HUDEP-2 (cell line): Measurements from ENCODE around the gene ADAMTS7.
"Not testable (repeated sequence)": the region's sequence is repeated elsewhere in the genome, so short reads cannot be mapped to it uniquely, and the experiment has no call there.

Experiments used
- DNase-seq, 76 experiments: peaks; one replicate each; lab custom pipeline; 2025; ENCODE audit not compliant: unreplicated experiment in 76 of 76; lab: John Stamatoyannopoulos, UW

ADAMTS7 gene

DNA sequence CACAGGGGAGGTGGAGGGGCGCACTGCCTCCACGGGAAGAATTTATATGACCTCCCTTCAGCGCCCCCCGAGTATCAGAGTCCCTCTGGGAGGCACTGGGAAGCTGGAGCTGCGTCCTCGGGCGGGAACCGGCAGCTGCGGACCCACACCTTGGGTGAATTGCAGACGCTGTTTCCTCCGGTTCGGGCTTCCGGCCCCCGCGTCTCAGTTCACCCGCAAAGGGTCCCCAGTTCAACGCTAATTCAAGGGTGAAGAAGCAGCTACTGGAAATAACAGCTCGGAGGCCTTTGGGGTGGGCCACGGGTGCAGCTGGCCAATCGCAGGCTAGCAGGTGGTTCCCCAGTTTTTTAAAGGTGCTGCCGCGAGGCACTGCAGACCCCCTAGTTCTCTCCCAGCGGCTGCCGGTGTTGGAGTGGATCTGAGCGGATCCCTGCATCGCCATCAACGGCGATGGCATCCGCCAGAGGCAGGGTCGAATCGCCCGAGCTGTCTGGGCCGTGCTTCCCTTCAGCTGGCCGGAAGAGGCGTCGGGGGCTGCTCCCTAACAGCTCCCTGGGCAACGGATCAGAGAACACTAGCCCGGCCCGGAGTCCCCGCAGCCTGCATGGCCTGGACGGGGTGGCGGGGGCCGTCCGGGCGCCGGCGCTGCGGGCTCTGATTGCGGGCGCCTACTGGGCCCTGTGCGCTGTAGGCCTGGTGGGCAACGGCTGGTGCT is 19.4 kb upstream of the ADAMTS7 start:
- DNase-seq = no peak

GRCh38 chr15:78828920-78829319 is 17.7 kb upstream of the ADAMTS7 start:
- no peak for DNase-seq

- no peak for DNase-seq
Measured at GRCh38 chr15:78822514-78822913, 11.2 kb upstream of the ADAMTS7 start.

- no peak for DNase-seq
Measured at GRCh38 chr15:78811825-78812183, 540 bp upstream of the ADAMTS7 start.

DNA sequence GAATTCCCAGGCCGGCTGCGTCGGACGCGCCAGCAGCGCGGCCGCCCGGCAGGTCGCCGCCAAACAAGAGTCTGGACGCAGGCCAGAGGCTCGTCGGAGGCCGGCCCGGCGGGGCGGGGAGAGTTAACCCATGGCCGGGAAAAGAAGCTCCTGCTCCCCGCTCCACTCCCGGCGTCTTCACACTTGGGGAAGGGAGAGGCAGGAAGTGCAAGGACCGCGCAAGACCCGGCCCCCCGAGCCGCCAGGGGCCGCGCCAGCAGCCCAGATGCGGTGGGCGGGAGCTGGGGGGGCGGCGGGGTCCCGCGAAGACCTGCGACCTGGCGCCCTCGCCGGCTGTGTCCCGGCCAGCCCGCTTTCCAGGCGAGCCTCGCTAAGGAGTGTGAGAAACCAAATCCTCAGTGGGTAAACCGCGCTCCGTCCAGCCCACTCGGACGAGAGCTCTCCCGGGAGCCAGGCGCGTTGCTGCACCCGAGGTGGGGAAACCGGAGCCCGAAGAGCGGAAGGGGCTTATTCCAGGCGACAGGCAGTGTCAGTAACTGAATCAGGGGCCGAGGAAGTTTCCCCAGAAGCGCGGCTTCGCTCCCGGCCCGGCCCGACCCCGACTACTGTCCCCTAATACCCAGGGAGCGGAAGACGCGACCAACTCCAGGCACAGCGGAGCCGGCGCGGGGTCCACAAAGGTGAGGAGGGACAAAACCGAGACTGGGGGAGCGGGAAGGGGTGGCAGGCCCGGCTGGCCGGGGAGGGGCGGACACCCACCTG is 721 bp downstream of the ADAMTS7 start:
- DNase-seq = peak in 10 of 76 experiments; percentile 1 to 22 (median 6)

- no peak for DNase-seq
Measured at GRCh38 chr15:78810003-78810361, 1.3 kb downstream of the ADAMTS7 start.

DNA sequence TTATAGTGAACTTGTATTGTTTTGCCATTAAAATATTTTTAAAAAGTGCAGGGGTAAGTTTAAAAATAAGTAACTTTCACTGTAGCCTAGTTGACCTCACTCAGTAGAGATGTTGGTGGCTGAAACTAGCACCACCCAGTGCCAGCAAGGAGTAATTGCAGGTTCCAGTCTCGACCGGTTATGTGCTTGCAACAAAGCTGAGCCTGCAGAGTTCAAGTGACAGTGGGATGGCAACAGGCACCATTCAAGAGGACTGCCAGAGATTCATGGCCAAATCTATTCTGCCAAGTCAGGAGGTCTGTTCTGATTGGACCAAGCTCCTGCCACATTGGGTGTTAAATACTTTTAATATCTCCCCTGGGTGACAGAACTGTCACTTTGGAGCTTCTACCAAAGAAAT is 2.7 kb downstream of the ADAMTS7 start:
- peak in 34 of 76 experiments; percentile 2 to 52 (median 9) for DNase-seq

GRCh38 chr15:78807359-78807758 is 3.9 kb downstream of the ADAMTS7 start:
- DNase-seq = no peak

GRCh38 chr15:78804391-78804792 is 6.9 kb downstream of the ADAMTS7 start:
- DNase-seq = no peak

DNA sequence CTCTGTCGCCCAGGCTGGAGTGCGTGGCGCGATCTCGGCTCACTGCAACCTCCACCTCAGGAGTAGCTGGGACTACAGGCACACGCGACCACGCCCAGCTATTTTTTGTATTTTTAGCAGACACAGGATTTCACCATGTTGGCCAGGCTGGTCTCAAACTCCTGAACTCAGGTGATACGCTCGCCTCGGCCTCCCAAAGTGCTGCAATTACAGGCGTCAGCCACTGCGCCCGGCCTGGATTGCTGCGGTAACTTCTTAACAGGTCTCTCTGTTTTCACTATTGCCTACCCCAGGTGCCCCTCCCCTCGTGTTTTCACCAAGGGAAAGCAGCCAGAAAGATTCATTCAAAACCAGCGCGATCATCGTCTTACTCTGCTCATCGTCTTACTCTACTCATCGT is 10.5 kb downstream of the ADAMTS7 start:
- no peak for DNase-seq

DNA sequence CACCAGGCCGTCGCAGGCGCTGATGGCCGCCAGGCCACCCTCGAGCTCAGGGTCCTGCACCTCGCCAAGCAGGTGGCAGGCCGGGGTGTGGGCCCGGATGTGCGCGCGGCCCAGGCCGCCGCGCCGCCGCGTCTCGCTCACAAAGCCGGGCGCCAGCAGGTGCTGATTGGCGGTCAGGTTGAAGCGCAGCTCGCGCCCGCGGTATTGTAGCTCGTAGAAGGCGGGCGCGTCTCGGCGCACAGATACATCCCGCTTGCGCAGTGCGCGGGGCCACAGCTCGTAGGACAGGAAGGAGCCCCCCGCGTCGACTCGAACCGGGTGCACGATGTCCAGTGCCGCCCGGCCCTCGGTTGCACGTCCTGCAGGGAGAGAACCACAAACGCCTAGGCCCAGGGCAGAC is 11.1 kb downstream of the ADAMTS7 start:
- no peak for DNase-seq

- not testable (repeated sequence) for DNase-seq
Measured at GRCh38 chr15:78799102-78799501, 12.2 kb downstream of the ADAMTS7 start.

DNA sequence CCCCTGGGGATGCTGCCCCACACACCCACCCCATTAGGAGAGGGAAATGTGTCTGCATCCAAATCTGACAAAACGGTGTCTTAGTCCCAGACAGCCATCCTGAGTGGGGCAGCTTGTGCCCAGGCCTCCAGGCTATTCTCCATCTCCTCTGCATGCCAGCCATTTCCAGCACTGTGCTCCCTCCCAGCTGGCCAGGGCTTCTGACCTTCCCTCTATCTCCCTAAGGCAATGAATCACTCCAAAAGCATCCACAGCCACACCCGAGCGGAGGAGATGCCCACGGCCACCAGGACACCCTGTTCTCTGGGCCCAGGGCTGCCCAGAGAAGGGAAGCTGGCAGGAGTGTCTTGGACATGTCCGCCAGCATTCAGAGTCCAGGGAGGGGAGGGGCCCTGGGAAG is 12.9 kb downstream of the ADAMTS7 start:
- DNase-seq = not testable (repeated sequence)

DNA sequence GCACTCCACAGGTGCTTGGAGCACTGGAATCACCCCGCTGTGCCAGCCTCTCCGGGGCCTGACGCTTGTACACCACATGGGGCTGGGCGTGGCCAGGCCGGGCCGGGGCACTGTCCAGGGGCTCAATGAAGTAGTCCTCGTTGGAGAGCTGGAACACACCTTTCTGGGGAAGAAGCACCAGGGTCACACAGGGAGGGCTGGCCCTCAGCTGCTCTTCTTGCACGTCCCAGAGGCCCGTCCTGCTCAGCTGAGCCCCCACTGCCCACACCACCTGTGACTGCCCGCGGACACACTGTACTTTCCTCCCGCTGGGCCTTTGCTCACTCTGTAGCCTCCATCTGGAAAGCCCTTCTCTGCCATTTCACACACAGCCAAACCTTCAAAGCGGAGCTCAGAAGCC is 13.3 kb downstream of the ADAMTS7 start:
- no peak for DNase-seq

- no peak for DNase-seq
Measured at GRCh38 chr15:78796510-78796909, 14.8 kb downstream of the ADAMTS7 start.

DNA sequence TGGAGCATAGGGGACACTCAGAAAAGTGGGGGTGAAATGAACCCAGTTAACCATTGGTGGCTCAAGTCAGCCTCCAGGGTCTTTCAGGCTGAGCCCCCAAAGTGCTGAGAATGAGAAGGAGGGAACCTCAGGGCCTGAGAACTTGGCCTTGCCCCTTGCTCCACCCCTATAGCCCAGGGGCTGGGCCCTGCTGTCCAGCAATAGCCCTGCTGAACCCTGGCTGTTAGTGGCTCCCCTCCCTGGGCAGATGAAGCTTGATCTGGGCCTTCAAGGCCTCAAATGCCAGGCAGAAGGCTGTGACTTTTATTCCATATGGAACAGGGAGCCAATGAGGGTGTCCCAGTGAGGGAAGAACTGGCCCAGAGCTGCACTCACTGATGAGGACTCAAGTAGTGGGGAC is 16.2 kb downstream of the ADAMTS7 start:
- DNase-seq = no peak

GRCh38 chr15:78794446-78794845 is 16.8 kb downstream of the ADAMTS7 start:
- not testable (repeated sequence) for DNase-seq

DNA sequence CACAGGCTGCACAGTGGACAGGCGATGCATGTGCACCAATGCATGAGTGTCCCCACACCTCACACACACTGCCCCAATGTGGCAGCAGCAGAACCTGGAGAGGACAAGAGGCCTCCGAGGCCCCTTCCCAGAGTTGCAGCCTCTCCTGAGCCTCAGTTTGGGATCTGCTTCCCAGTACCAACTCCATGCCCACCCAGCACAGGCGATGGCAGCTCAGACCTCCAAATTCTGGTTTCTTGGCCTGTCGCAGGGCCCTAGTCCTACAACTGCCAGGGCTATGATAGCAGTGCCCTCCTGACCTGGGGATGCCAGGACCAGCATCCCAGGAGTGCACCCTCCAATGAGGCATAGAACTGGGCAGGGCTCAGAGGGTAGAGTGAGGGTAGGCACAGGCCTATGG is 19.9 kb downstream of the ADAMTS7 start:
- DNase-seq = no peak

DNA sequence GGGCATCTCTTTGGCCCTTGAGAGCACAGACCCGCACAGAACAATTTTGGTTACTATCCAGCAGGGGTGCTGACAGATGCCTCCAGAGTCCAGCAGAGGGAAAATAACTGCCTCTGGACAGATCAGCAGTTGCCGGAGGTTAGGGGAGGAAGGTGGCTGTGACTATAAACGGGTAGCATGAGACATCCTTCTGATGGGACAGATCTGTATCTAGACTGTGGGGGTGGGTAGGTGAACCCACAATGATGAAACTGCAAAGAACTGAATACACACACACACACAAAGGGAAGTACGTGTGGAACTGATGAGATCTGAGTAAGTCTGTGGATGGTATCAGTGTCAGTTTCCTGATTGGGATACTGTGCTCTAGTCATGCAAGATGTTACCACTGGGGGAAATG is 21.2 kb downstream of the ADAMTS7 start:
- no peak for DNase-seq

- DNase-seq = no peak
Measured at GRCh38 chr15:78789615-78790014, 21.6 kb downstream of the ADAMTS7 start.

DNA sequence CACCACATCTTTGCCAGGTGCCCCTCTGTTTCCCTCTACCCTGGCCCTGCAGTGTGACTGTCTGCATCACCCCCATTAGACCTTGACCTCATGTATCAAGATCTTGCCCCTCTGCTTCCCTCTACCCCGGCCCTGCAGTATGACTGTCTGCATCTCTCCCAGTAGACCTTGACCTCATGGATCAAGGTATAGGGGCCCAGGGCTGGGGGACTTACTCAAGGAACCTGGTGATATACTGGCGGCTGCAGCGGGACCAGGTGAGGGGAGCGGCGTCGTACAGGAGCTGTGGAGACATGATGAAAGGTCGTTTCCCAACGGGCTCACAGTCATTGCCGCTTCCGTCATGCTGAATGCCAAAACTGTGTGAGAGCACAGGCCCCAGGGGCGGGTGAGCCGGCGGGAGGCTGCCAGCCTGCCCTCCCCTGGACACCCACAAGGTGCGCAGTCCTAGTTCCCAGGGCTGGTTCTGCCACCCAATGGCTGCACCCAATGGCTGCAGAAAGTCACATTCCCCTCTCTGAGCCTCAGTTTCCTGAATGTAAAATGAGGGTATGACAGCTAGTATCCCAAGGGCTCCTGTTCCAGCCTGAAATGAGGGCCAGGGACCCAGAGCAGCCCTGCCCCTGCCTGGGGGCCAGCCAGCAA is 23.1 kb downstream of the ADAMTS7 start:
- DNase-seq = no peak

GRCh38 chr15:78782402-78782801 is 28.9 kb downstream of the ADAMTS7 start:
- DNase-seq = not testable (repeated sequence)
